ENCODE data around the gene PANX1. TPM values are rescaled to one million over a fixed set of nuclear protein-coding genes. Genes with fewer than 3 reads are reported as not detected.

The PANX1 gene
- total RNA-seq, 4 donors from 2014 or later, result 9.0 to 20.1 (median 11.3) TPM

DNA sequence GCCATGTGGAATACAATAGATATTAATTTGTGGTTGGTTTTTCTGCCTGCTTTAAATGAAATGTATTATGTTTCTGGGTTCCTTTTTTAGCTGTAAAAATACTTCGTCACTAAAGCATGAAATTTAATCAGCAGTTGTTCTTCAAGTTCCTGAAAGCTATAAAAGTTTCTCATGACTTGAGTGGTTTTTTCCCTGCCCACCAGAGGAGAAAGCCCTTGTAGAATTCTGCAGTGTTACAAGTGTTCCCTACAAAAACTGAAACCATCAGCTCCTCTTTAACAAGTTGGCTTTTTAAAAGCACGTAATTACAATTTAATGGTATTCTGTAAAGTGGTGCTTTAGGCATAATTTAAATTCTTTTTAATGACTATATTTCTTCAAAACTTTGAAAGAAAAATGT, 56.2 kb downstream of the PANX1 start:
- intact Hi-C loops (cut with DNase I; ENCODE audit: low total_unique reads), result loop anchor here (10.0 kb wide), 1 partner anchor 230 kb away; no protein-coding TSS in a partner anchor
- H3K27ac ChIP-seq, result no peak overlapping the region
- TF ChIP-seq POLR2AphosphoS5 (IDR thresholded peaks at IDR 0.05) (no peak), POLR2A (IDR thresholded peaks at IDR 0.05) (no peak), EP300 (IDR thresholded peaks at IDR 0.05; ENCODE audit: low read depth) (no peak)
- TF ChIP-seq, protein P1, sequence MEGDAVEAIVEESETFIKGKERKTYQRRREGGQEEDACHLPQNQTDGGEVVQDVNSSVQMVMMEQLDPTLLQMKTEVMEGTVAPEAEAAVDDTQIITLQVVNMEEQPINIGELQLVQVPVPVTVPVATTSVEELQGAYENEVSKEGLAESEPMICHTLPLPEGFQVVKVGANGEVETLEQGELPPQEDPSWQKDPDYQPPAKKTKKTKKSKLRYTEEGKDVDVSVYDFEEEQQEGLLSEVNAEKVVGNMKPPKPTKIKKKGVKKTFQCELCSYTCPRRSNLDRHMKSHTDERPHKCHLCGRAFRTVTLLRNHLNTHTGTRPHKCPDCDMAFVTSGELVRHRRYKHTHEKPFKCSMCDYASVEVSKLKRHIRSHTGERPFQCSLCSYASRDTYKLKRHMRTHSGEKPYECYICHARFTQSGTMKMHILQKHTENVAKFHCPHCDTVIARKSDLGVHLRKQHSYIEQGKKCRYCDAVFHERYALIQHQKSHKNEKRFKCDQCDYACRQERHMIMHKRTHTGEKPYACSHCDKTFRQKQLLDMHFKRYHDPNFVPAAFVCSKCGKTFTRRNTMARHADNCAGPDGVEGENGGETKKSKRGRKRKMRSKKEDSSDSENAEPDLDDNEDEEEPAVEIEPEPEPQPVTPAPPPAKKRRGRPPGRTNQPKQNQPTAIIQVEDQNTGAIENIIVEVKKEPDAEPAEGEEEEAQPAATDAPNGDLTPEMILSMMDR (IDR thresholded peaks at IDR 0.05), result no peak
- peaks cover 0 to 10% (median 0%) of the 10 kb centered on the region in 4 donors for H3K36me3 ChIP-seq
- in situ Hi-C loops (cut with MboI; ENCODE audit: low pct_ligation_motif_present in 1 of 4, low pct_unique_long_range_greater_than_20kb in 1 of 4, low sequenced_read_pairs in 3 of 4), result loop anchor here in 1 of 4 donors (25.0 kb wide), 1 partner anchor 227 kb away; the partner anchor contains the start of gene GPR83
- no peak for DNase-seq
- peaks cover 0 to 20% (median 2%) of the 10 kb centered on the region in 4 donors for H3K4me1 ChIP-seq
- no peaks in the 10 kb centered on the region for H3K27me3 ChIP-seq
- no peak overlapping the region for H3K4me3 ChIP-seq
- no peaks in the 10 kb centered on the region for H3K9me3 ChIP-seq
- WGBS, 2 donors (ENCODE audit: low coverage in 1 of 2), result 60 to 83% methylated on average over 2 of the region's 2 CpGs

DNA sequence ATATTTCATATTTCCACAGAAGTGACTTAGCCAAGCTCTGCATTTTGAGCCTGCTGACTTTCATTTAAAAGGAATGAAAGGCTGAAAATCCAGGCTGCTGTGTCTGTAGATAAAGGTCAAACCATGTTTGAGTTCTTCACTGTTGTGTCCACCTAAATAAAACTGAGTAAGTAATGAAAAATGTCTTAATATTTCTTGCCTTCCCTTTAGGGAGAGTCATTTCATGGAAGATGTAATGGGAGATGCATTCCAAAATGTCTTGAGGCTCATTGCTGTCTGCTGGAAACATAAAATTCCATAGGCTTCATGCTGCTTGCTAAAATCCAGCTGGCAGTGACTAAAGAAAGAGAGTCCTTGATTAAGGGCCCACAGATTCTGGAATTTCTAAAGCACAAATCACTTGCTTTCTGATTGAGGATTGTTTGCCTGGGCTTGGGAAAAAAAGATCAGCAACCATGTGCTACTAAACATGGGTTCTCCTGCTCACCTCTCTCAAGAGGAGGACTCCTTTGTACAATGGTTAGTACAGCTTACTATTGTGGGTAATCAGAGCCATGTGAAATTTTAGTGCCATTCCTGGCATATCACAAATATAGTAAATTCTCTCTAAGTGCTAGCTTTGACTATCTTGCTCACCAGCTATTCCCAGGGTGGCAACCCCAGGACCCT, 56.9 kb downstream of the PANX1 start:
- Histone ChIP-seq H3K9me3 (no peaks in the 10 kb centered on the region), H3K4me3 (no peak overlapping the region), H3K36me3 (peaks cover 0 to 8% (median 0%) of the 10 kb centered on the region in 4 donors), H3K4me1 (peaks cover 0 to 20% (median 2%) of the 10 kb centered on the region in 4 donors), H3K27ac (no peak overlapping the region), H3K27me3 (no peaks in the 10 kb centered on the region)
- intact Hi-C loops (cut with DNase I; ENCODE audit: low total_unique reads), result loop anchor here (10.0 kb wide), 1 partner anchor 229 kb away; no protein-coding TSS in a partner anchor
- TF ChIP-seq POLR2A (IDR thresholded peaks at IDR 0.05), result no peak
- no peak for TF ChIP-seq EP300 (IDR thresholded peaks at IDR 0.05; ENCODE audit: low read depth)
- TF ChIP-seq, protein P1 (IDR thresholded peaks at IDR 0.05), result no peak
- TF ChIP-seq POLR2AphosphoS5 (IDR thresholded peaks at IDR 0.05), result no peak
- in situ Hi-C loops (cut with MboI; ENCODE audit: low pct_ligation_motif_present in 1 of 4, low pct_unique_long_range_greater_than_20kb in 1 of 4, low sequenced_read_pairs in 3 of 4), result loop anchor here in 1 of 4 donors (25.0 kb wide), 1 partner anchor 227 kb away; the partner anchor contains the start of gene GPR83
- no peak for DNase-seq

GRCh38 chr11:94186342-94187203, 57.9 kb downstream of the PANX1 start:
- TF ChIP-seq POLR2A (IDR thresholded peaks at IDR 0.05), result no peak
- no peak for TF ChIP-seq POLR2AphosphoS5 (IDR thresholded peaks at IDR 0.05)
- TF ChIP-seq, protein P1 (IDR thresholded peaks at IDR 0.05), result no peak
- no peak for TF ChIP-seq EP300 (IDR thresholded peaks at IDR 0.05; ENCODE audit: low read depth)
- Histone ChIP-seq H3K9me3 (no peaks in the 10 kb centered on the region), H3K4me1 (peaks cover 0 to 19% (median 2%) of the 10 kb centered on the region in 4 donors), H3K4me3 (no peak overlapping the region), H3K27ac (no peak overlapping the region), H3K27me3 (no peaks in the 10 kb centered on the region), H3K36me3 (no peaks in the 10 kb centered on the region)
- intact Hi-C loops (cut with DNase I; ENCODE audit: low total_unique reads) (loop anchor here (10.0 kb wide), 1 partner anchor 228 kb away; no protein-coding TSS in a partner anchor), in situ Hi-C loops (cut with MboI; ENCODE audit: low pct_ligation_motif_present in 1 of 4, low pct_unique_long_range_greater_than_20kb in 1 of 4, low sequenced_read_pairs in 3 of 4) (loop anchor here in 1 of 4 donors (25.0 kb wide), 1 partner anchor 226 kb away; the partner anchor contains the start of gene GPR83)
- WGBS, 2 donors (ENCODE audit: low coverage in 1 of 2), result 91 to 96% methylated on average over 4 to 8 of the region's 8 CpGs
- no peak for DNase-seq

DNA sequence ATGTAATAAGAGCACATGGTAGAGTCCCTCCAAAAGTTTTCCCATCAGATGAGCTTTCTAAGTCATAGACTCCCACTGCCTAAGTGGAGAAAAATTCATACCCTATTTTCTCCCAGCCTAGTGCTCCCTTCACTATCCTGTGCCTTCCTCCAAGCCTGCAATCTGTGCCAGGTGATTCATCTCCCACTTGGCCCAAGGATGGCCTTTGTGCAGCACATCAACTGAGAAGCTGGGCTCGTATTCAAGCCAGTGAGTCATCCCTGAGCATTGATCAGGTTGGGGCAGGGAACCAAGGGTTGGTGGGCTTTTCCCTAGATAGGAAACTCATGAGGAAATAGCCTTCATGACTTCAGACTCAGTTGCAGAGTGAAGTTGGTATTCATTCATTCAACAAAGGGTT, 64.6 kb downstream of the PANX1 start:
- no peak for TF ChIP-seq EP300 (IDR thresholded peaks at IDR 0.05; ENCODE audit: low read depth)
- no peak for TF ChIP-seq POLR2AphosphoS5 (IDR thresholded peaks at IDR 0.05)
- TF ChIP-seq, protein P1 (IDR thresholded peaks at IDR 0.05), result no peak
- no peak for TF ChIP-seq POLR2A (IDR thresholded peaks at IDR 0.05)
- WGBS, 2 donors (ENCODE audit: low coverage in 1 of 2), result 20% methylated on average over 1 of the region's 1 CpG; no CpG with 5 or more reads in 1 of the 2 donors
- H3K27ac ChIP-seq, result no peak overlapping the region
- H3K4me1 ChIP-seq, result no peaks in the 10 kb centered on the region
- intact Hi-C loops (cut with DNase I; ENCODE audit: low total_unique reads) (no loop called here), in situ Hi-C loops (cut with MboI; ENCODE audit: low pct_ligation_motif_present in 1 of 4, low pct_unique_long_range_greater_than_20kb in 1 of 4, low sequenced_read_pairs in 3 of 4) (loop anchor here in 1 of 4 donors (25.0 kb wide), 1 partner anchor 219 kb away; the partner anchor contains the start of gene GPR83)
- no peaks in the 10 kb centered on the region for H3K9me3 ChIP-seq
- no peak overlapping the region for H3K4me3 ChIP-seq
- no peaks in the 10 kb centered on the region for H3K27me3 ChIP-seq
- no peaks in the 10 kb centered on the region for H3K36me3 ChIP-seq
- DNase-seq, result no peak

Data from transverse colon (tissue), 4 donors.